Dedifferentiated amniotic fluid mesenchymal stem cell (primary cell): ENCODE results near the gene PTCD2.
A peak's percentile ranks its signal among the peaks of the same experiment; 100 is the strongest.
"Not testable (repeated sequence)": the region's sequence is repeated elsewhere in the genome, so short reads cannot be mapped to it uniquely, and the experiment has no call there.

Experiments
- DNase-seq: peaks from one replicate; pipeline ENCODE4 v3.0.0-alpha.2; 2016; ENCODE audit errors: extremely low spot score

PTCD2 gene

GRCh38 chr5:72379936-72380335 is 59.8 kb downstream of the PTCD2 start:
- DNase-seq = peak; percentile 69

GRCh38 chr5:72380492-72381274 is 60.5 kb downstream of the PTCD2 start:
- no peak for DNase-seq

GRCh38 chr5:72383280-72383679 is 63.1 kb downstream of the PTCD2 start:
- no peak for DNase-seq

- no peak for DNase-seq
Measured at GRCh38 chr5:72383726-72384125, 63.6 kb downstream of the PTCD2 start.

- DNase-seq = no peak
Measured at GRCh38 chr5:72386639-72387038, 66.5 kb downstream of the PTCD2 start.

- peak; percentile 76 for DNase-seq
Measured at GRCh38 chr5:72387985-72388384, 67.8 kb downstream of the PTCD2 start.

- DNase-seq = no peak
Measured at GRCh38 chr5:72388646-72389045, 68.5 kb downstream of the PTCD2 start.

- DNase-seq = no peak
Measured at GRCh38 chr5:72390836-72391235, 70.7 kb downstream of the PTCD2 start.

GRCh38 chr5:72392326-72392733 is 72.2 kb downstream of the PTCD2 start:
- no peak for DNase-seq

GRCh38 chr5:72393052-72393451 is 72.9 kb downstream of the PTCD2 start:
- no peak for DNase-seq

GRCh38 chr5:72394688-72395087 is 74.5 kb downstream of the PTCD2 start:
- no peak for DNase-seq

GRCh38 chr5:72397836-72398235 is 77.7 kb downstream of the PTCD2 start:
- no peak for DNase-seq

- no peak for DNase-seq
Measured at GRCh38 chr5:72400950-72401349, 80.8 kb downstream of the PTCD2 start.

- peak; percentile 82 for DNase-seq
Measured at GRCh38 chr5:72402381-72402890, 82.3 kb downstream of the PTCD2 start.

- no peak for DNase-seq
Measured at GRCh38 chr5:72402959-72403628, 82.9 kb downstream of the PTCD2 start.

- DNase-seq = not testable (repeated sequence)
Measured at GRCh38 chr5:72404771-72405170, 84.6 kb downstream of the PTCD2 start.

- no peak for DNase-seq
Measured at GRCh38 chr5:72407078-72407477, 86.9 kb downstream of the PTCD2 start.

- no peak for DNase-seq
Measured at GRCh38 chr5:72407541-72407940, 87.4 kb downstream of the PTCD2 start.

GRCh38 chr5:72408127-72408526 is 88.0 kb downstream of the PTCD2 start:
- no peak for DNase-seq

GRCh38 chr5:72408603-72409002 is 88.4 kb downstream of the PTCD2 start:
- no peak for DNase-seq

- peak; percentile 33 for DNase-seq
Measured at GRCh38 chr5:72410688-72411295, 90.6 kb downstream of the PTCD2 start.

GRCh38 chr5:72412283-72413055 is 92.3 kb downstream of the PTCD2 start:
- peak; percentile 31 for DNase-seq
